Adrenal gland (tissue), 12 donors: ENCODE data around the gene IL1R2. TPM values are rescaled to one million over a fixed set of nuclear protein-coding genes. Genes with fewer than 3 reads are reported as not detected.

Experiments used
- DNase-seq, 7 donors: peaks; one replicate each; pipeline ENCODE4 v3.0.0-alpha.2; 2019 to 2020
- H3K27ac ChIP-seq, 5 donors: fragments of 200-600 bp; sonication (generic) in 4 of 5; 1 replicate in 3 of 5; 2 replicates in 2 of 5; pipeline versions ENCODE4 v1.5.1 to v1.8.0; 2016 to 2020; ENCODE audit warnings: mild to moderate bottlenecking in 1 of 5
- H3K27me3 ChIP-seq: fragments of 200-600 bp; 2 replicates; pipeline ENCODE4 v1.8.0; 2021
- H3K36me3 ChIP-seq, 2 donors: fragments of 200-600 bp; replicated peaks in 1 of 2; 1 replicate in 1 of 2; 2 replicates in 1 of 2; pipeline versions ENCODE4 v1.5.1 to v1.8.0; 2018 to 2022
- H3K4me1 ChIP-seq, 2 donors: fragments of 200-600 bp; replicated peaks in 1 of 2; 1 replicate in 1 of 2; 2 replicates in 1 of 2; pipeline versions ENCODE4 v1.5.1 to v1.8.0; 2018 to 2021
- H3K4me3 ChIP-seq, 4 donors: fragments of 200-600 bp; sonication (generic) in 3 of 4; one replicate each; pipeline ENCODE4 v1.5.1; 2016 to 2018
- H3K9me3 ChIP-seq, 3 donors: fragments of 200-600 bp; sonication (generic) in 1 of 3; replicated peaks in 1 of 3; 1 replicate in 2 of 3; 2 replicates in 1 of 3; pipeline versions ENCODE4 v1.5.1 to v1.8.0; 2016 to 2021
- CTCF ChIP-seq, 6 experiments: fragments of 450-650 bp in 4 of 6; fragments of 200-600 bp in 2 of 6; sonication (generic) in 1 of 6; IDR thresholded peaks; 1 replicate in 5 of 6; 2 replicates in 1 of 6; pipeline versions ENCODE4 v1.5.1 to v1.8.0; 2016 to 2021; ENCODE audit warnings: antibody characterized with exemption in 6 of 6, mild to moderate bottlenecking in 2 of 6, moderate library complexity in 1 of 6
- POLR2A ChIP-seq, 2 donors: fragments of 450-650 bp; IDR thresholded peaks; one replicate each; pipeline ENCODE4 v1.6.1; 2017; ENCODE audit warnings: antibody characterized with exemption in 2 of 2, mild to moderate bottlenecking in 2 of 2, moderate library complexity in 1 of 2
- WGBS, 4 donors: extraction: QIAGEN DNeasy Blood & Tissue Kit in 2 of 4; methylation state at CpG; one replicate each; pipeline versions ENCODE4 v1.1.5 to v1.1.7; 2013 to 2017; 5-methylcytosine and 5-hydroxymethylcytosine counted together
- intact Hi-C, 2 donors: fragments of 100-400 bp; cut with DNase I; formaldehyde crosslinking; loops; one replicate each; pipeline versions ENCODE4 v1.14.1 to v1.15.0; 2022 to 2023
- polyA plus RNA-seq, 3 donors: library from polyadenylated mRNA; stranded (reverse); fragments of 200-250 nt in 2 of 3; fragments of 350-450 nt in 1 of 3; fragmentation: Illumina TruSeq in 1 of 3; extraction: RNeasy Lipid Tissue Mini Kit (QIAGEN cat#74804) in 1 of 3; gene quantifications; one replicate each; pipeline ENCODE4 v1.2.3, GENCODE V29; 2013 to 2014
- total RNA-seq, 9 donors: library from RNA; depleted of rRNA in 4 of 9; stranded (reverse); fragments of >200 nt in 4 of 9; fragments of 120-200 nt in 1 of 9; fragmentation: NEBNext Ultra II Directional in 1 of 9; extraction: Animal tissue kit (Norgen Biotek cat#: 25700) in 1 of 9; gene quantifications; one replicate each; pipeline versions ENCODE4 v1.1.0 to v1.2.4, GENCODE V29; 2013 to 2023
- donor health status: healthy with polysubstance abuse.
- donor health status: Bipolar disorder and iron deficiency.
- donor health status: DM: yes; HTN: yes; CAD: no.
- donor health status: DM: no; HTN: no; CAD: no.
- donor health status: DM: no; HTN: no; CAD: no.
- donor health status: DM: yes; HTN: yes; CAD: no.

IL1R2 gene
- total and polyA plus RNA-seq, 12 donors: 4.5 to 26.0 (median 12.2) TPM

- H3K36me3 ChIP-seq: no peaks in the 10 kb centered on the region
- TF ChIP-seq CTCF (IDR thresholded peaks at IDR 0.05): no peak
- no peak for TF ChIP-seq POLR2A (IDR thresholded peaks at IDR 0.05)
- no peaks in the 10 kb centered on the region for H3K27me3 ChIP-seq
- H3K4me1 ChIP-seq: peaks cover 0 to 2% of the 10 kb centered on the region in 2 donors
- intact Hi-C loops: no loop called here
- no peak overlapping the region for H3K27ac ChIP-seq
- WGBS, 4 donors: 81 to 92% (median 88%) methylated on average over 5 of the region's 5 CpGs
- no peaks in the 10 kb centered on the region for H3K9me3 ChIP-seq
- no peak overlapping the region for H3K4me3 ChIP-seq
- no peak for DNase-seq
Measured at GRCh38 chr2:102015399-102015798, 23.6 kb downstream of the IL1R2 start.

GRCh38 chr2:102016399-102016955, 24.7 kb downstream of the IL1R2 start:
- no peak for TF ChIP-seq CTCF (IDR thresholded peaks at IDR 0.05)
- TF ChIP-seq POLR2A (IDR thresholded peaks at IDR 0.05): no peak
- intact Hi-C loops: no loop called here
- H3K4me3 ChIP-seq: no peak overlapping the region

GRCh38 chr2:102018823-102019445, 27.2 kb downstream of the IL1R2 start:
- Histone ChIP-seq H3K4me3 (no peak overlapping the region), H3K9me3 (no peaks in the 10 kb centered on the region), H3K27ac (peak overlapping the region; percentile 52 to 85 (median 75)), H3K4me1 (peaks cover 0 to 4% of the 10 kb centered on the region in 2 donors), H3K36me3 (no peaks in the 10 kb centered on the region), H3K27me3 (no peaks in the 10 kb centered on the region)
- intact Hi-C loops: no loop called here
- WGBS, 4 donors: 39 to 48% (median 46%) methylated on average over 8 of the region's 8 CpGs
- DNase-seq: no peak
- TF ChIP-seq POLR2A (IDR thresholded peaks at IDR 0.05) (no peak), CTCF (IDR thresholded peaks at IDR 0.05) (no peak)

More at GRCh38 chr2:102016399-102016955, 24.7 kb downstream of the IL1R2 start:
- no peak for DNase-seq
- 89 to 95% (median 90%) methylated on average over 6 of the region's 6 CpGs for WGBS, 4 donors
- Histone ChIP-seq H3K4me1 (peaks cover 0 to 4% of the 10 kb centered on the region in 2 donors), H3K36me3 (no peaks in the 10 kb centered on the region), H3K27ac (no peak overlapping the region), H3K9me3 (no peaks in the 10 kb centered on the region), H3K27me3 (no peaks in the 10 kb centered on the region)

GRCh38 chr2:102020596-102021170, 28.9 kb downstream of the IL1R2 start:
- WGBS, 4 donors: 8 to 19% (median 14%) methylated on average over 12 to 18 of the region's 18 CpGs
- intact Hi-C loops: loop anchor here (5.0 to 10.0 kb wide), 6 partner anchors 42 to 334 kb away; partner anchors contain the start of genes IL1R1 (in 2 of the 2) and IL18R1 (in 1 of the 2)
- peak; percentile 88 to 98 (median 95) for DNase-seq
- Histone ChIP-seq H3K4me1 (peaks cover 0 to 8% of the 10 kb centered on the region in 2 donors), H3K27me3 (no peaks in the 10 kb centered on the region), H3K9me3 (no peaks in the 10 kb centered on the region), H3K4me3 (no peak overlapping the region), H3K36me3 (no peaks in the 10 kb centered on the region), H3K27ac (peak overlapping the region in 1 of 5 donors; percentile 31)
- TF ChIP-seq POLR2A (IDR thresholded peaks at IDR 0.05) (no peak), CTCF (IDR thresholded peaks at IDR 0.05) (peak; percentile 97 to 100 (median 99))
